Esophagus (tissue), 2 donors: ENCODE results near the gene PLCB4. TPM values are rescaled to one million over a fixed set of nuclear protein-coding genes. Genes with fewer than 3 reads are reported as not detected.
"Not testable (repeated sequence)": the region's sequence is repeated elsewhere in the genome, so short reads cannot be mapped to it uniquely, and the experiment has no call there.

Source experiments
- H3K27ac ChIP-seq, 2 donors: one replicate each; pipeline ENCODE4 v1.5.1; 2013; ENCODE audit warnings: low read depth in 2 of 2, mild to moderate bottlenecking in 2 of 2, inconsistent platforms in 1 of 2, low read length in 1 of 2, moderate library complexity in 1 of 2
- H3K27me3 ChIP-seq, 2 donors: one replicate each; pipeline ENCODE4 v1.6.1; 2013; ENCODE audit warnings: low read length in 2 of 2, control low read depth in 1 of 2, mild to moderate bottlenecking in 1 of 2; ENCODE audit not compliant: insufficient read depth in 2 of 2, control insufficient read depth in 1 of 2
- H3K36me3 ChIP-seq, 2 donors: one replicate each; pipeline ENCODE4 v1.6.1; 2013; ENCODE audit warnings: low read length in 1 of 2; ENCODE audit not compliant: control insufficient read depth in 2 of 2, insufficient read depth in 2 of 2
- H3K4me1 ChIP-seq, 2 donors: one replicate each; pipeline ENCODE4 v1.6.1; 2013; ENCODE audit warnings: low read length in 1 of 2; ENCODE audit not compliant: control insufficient read depth in 2 of 2, insufficient read depth in 2 of 2
- H3K4me3 ChIP-seq, 2 donors: one replicate each; pipeline ENCODE4 v1.5.1; 2013; ENCODE audit warnings: low read length in 2 of 2, mild to moderate bottlenecking in 2 of 2, low read depth in 1 of 2, moderate library complexity in 1 of 2
- H3K9me3 ChIP-seq, 2 donors: one replicate each; pipeline ENCODE4 v1.6.1; 2013; ENCODE audit warnings: mild to moderate bottlenecking in 2 of 2, low read depth in 1 of 2, low read length in 1 of 2, moderate library complexity in 1 of 2; ENCODE audit not compliant: control insufficient read depth in 2 of 2, insufficient read depth in 1 of 2
- WGBS, 2 donors: extraction: QIAGEN DNeasy Blood & Tissue Kit; methylation state at CpG; one replicate each; pipeline ENCODE4 v1.1.7; 2013; 5-methylcytosine and 5-hydroxymethylcytosine counted together
- polyA plus RNA-seq, 2 donors: library from polyadenylated mRNA; stranded (reverse); fragments of 200-250 nt; gene quantifications; one replicate each; pipeline ENCODE4 v1.2.3, GENCODE V29; 2013
- donor health status: healthy with polysubstance abuse.
- donor health status: Bipolar disorder and iron deficiency.

The PLCB4 gene
- polyA plus RNA-seq, 2 donors: 1.9 to 2.2 TPM

GRCh38 chr20:9144643-9145042, 75.8 kb downstream of the PLCB4 start:
- H3K27ac ChIP-seq: peak overlapping the region in 1 of 2 donors; percentile 1
- WGBS, 2 donors: 31 to 33% methylated on average over 2 of the region's 2 CpGs

GRCh38 chr20:9145142-9145541, 76.3 kb downstream of the PLCB4 start:
- Histone ChIP-seq H3K27me3 (no peaks in the 10 kb centered on the region), H3K27ac (no peak overlapping the region), H3K4me3 (no peak overlapping the region), H3K4me1 (no peaks in the 10 kb centered on the region), H3K9me3 (no peaks in the 10 kb centered on the region), H3K36me3 (no peaks in the 10 kb centered on the region)

More at GRCh38 chr20:9144643-9145042, 75.8 kb downstream of the PLCB4 start:
- Histone ChIP-seq H3K9me3 (no peaks in the 10 kb centered on the region), H3K36me3 (no peaks in the 10 kb centered on the region), H3K4me1 (no peaks in the 10 kb centered on the region), H3K4me3 (no peak overlapping the region), H3K27me3 (no peaks in the 10 kb centered on the region)

GRCh38 chr20:9146649-9147048, 77.8 kb downstream of the PLCB4 start:
- H3K9me3 ChIP-seq: no peaks in the 10 kb centered on the region
- no peak overlapping the region for H3K27ac ChIP-seq
- H3K4me3 ChIP-seq: no peak overlapping the region
- H3K4me1 ChIP-seq: no peaks in the 10 kb centered on the region
- 81% methylated on average over 2 of the region's 2 CpGs for WGBS, 2 donors
- H3K36me3 ChIP-seq: no peaks in the 10 kb centered on the region
- no peaks in the 10 kb centered on the region for H3K27me3 ChIP-seq

GRCh38 chr20:9147547-9148024, 78.7 kb downstream of the PLCB4 start:
- Histone ChIP-seq H3K27ac (no peak overlapping the region), H3K9me3 (peaks cover 0 to 4% of the 10 kb centered on the region in 2 donors)
- 84 to 86% methylated on average over 2 of the region's 2 CpGs for WGBS, 2 donors

GRCh38 chr20:9148291-9148690, 79.4 kb downstream of the PLCB4 start:
- H3K9me3 ChIP-seq: peaks cover 0 to 5% of the 10 kb centered on the region in 2 donors
- H3K27ac ChIP-seq: no peak overlapping the region
- H3K27me3 ChIP-seq: no peaks in the 10 kb centered on the region
- no peaks in the 10 kb centered on the region for H3K4me1 ChIP-seq
- H3K36me3 ChIP-seq: no peaks in the 10 kb centered on the region
- no peak overlapping the region for H3K4me3 ChIP-seq
- 73 to 80% methylated on average over 3 of the region's 3 CpGs for WGBS, 2 donors

More at GRCh38 chr20:9147547-9148024, 78.7 kb downstream of the PLCB4 start:
- no peaks in the 10 kb centered on the region for H3K27me3 ChIP-seq
- no peak overlapping the region for H3K4me3 ChIP-seq
- H3K4me1 ChIP-seq: no peaks in the 10 kb centered on the region
- H3K36me3 ChIP-seq: no peaks in the 10 kb centered on the region

- no peaks in the 10 kb centered on the region for H3K27me3 ChIP-seq
- no peaks in the 10 kb centered on the region for H3K4me1 ChIP-seq
- H3K36me3 ChIP-seq: no peaks in the 10 kb centered on the region
- no peak overlapping the region for H3K27ac ChIP-seq
- 86 to 89% methylated on average over 3 of the region's 3 CpGs for WGBS, 2 donors
- H3K9me3 ChIP-seq: peaks cover 0 to 5% of the 10 kb centered on the region in 2 donors
- H3K4me3 ChIP-seq: no peak overlapping the region
These were observed 80.2 kb downstream of the PLCB4 start for GRCh38 chr20:9149087-9149486.

- H3K9me3 ChIP-seq: peaks cover 0 to 5% of the 10 kb centered on the region in 2 donors
These were observed 80.9 kb downstream of the PLCB4 start for GRCh38 chr20:9149796-9150195.

GRCh38 chr20:9150679-9151078, 81.8 kb downstream of the PLCB4 start:
- H3K27ac ChIP-seq: no peak overlapping the region
- no peaks in the 10 kb centered on the region for H3K36me3 ChIP-seq
- peaks cover 0 to 5% of the 10 kb centered on the region in 2 donors for H3K9me3 ChIP-seq
- H3K27me3 ChIP-seq: no peaks in the 10 kb centered on the region
- H3K4me1 ChIP-seq: no peaks in the 10 kb centered on the region
- H3K4me3 ChIP-seq: no peak overlapping the region
- 79 to 83% methylated on average over 3 of the region's 3 CpGs for WGBS, 2 donors

More at GRCh38 chr20:9149796-9150195, 80.9 kb downstream of the PLCB4 start:
- Histone ChIP-seq H3K27ac (no peak overlapping the region), H3K4me3 (no peak overlapping the region), H3K27me3 (no peaks in the 10 kb centered on the region), H3K4me1 (no peaks in the 10 kb centered on the region), H3K36me3 (no peaks in the 10 kb centered on the region)
- WGBS, 2 donors: 74 to 84% methylated on average over 4 of the region's 4 CpGs

- H3K9me3 ChIP-seq, H3K4me3 ChIP-seq, H3K27me3 ChIP-seq, H3K4me1 ChIP-seq, H3K36me3 ChIP-seq, H3K27ac ChIP-seq: not testable (repeated sequence)
- WGBS, 2 donors: 82 to 84% methylated on average over 1 of the region's 1 CpG
These were observed 83.3 kb downstream of the PLCB4 start for GRCh38 chr20:9152139-9152538.

GRCh38 chr20:9154464-9155024, 85.7 kb downstream of the PLCB4 start:
- Histone ChIP-seq H3K4me1 (no peaks in the 10 kb centered on the region), H3K27me3 (no peaks in the 10 kb centered on the region), H3K4me3 (no peak overlapping the region), H3K27ac (no peak overlapping the region), H3K36me3 (no peaks in the 10 kb centered on the region), H3K9me3 (peaks cover 0 to 5% of the 10 kb centered on the region in 2 donors)
- WGBS, 2 donors: 76 to 87% methylated on average over 1 of the region's 1 CpG
